ENCODE measurements around the gene TFIP11. TPM values are rescaled to one million over a fixed set of nuclear protein-coding genes. Genes with fewer than 3 reads are reported as not detected.

Gene TFIP11
- total RNA-seq, 1 experiment from 2014 or later, result 29.8 TPM

DNA sequence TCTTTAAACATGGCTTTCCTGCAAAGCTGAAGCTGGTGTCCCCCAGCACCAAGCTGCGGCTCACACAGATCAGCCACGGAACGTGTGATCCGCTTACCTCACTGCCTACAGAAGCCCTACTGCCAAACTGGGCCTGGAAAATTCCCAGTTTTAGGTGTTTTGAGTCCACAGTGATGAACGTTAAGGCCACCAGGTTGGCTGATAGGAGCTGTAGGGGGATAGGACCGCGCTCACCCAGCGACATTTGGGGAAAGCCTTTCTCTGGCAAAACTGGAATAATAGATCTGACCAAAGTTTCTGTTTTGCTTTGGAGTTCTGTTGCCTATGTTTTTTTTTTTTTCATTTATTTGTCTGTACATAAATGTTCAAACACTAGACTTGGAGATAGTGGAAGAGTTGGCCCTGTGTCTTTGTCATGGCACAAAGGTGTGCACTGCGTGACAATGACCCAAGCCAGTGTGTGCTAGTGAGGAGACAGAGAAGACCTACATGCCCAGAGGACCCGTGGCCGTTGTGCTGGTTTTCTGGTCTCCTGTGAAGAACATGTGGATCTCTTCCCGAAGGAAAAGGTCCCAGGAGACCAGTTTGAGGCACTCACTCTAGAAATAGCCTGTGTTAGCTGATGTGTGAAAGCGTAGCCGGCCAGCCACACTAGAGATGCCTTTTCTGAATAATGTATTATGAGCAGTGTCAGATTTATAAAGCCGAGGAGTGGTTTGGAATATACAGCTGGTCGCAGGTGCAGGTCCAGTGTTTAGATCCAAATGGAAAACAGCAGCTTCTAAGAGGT lies 68.2 kb downstream of the TFIP11 start:
- no peak for TF ChIP-seq SIN3A (IDR thresholded peaks at IDR 0.05; ENCODE audit: borderline replicate concordance, insufficient read depth, low read depth, low read length)
- no peak for TF ChIP-seq TCF7L2 (IDR thresholded peaks at IDR 0.05; ENCODE audit: low read depth, low read length)
- TF ChIP-seq POLR2AphosphoS5 (IDR thresholded peaks at IDR 0.05; ENCODE audit: low read depth, low read length), result no peak
- TF ChIP-seq, protein P1, sequence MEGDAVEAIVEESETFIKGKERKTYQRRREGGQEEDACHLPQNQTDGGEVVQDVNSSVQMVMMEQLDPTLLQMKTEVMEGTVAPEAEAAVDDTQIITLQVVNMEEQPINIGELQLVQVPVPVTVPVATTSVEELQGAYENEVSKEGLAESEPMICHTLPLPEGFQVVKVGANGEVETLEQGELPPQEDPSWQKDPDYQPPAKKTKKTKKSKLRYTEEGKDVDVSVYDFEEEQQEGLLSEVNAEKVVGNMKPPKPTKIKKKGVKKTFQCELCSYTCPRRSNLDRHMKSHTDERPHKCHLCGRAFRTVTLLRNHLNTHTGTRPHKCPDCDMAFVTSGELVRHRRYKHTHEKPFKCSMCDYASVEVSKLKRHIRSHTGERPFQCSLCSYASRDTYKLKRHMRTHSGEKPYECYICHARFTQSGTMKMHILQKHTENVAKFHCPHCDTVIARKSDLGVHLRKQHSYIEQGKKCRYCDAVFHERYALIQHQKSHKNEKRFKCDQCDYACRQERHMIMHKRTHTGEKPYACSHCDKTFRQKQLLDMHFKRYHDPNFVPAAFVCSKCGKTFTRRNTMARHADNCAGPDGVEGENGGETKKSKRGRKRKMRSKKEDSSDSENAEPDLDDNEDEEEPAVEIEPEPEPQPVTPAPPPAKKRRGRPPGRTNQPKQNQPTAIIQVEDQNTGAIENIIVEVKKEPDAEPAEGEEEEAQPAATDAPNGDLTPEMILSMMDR (IDR thresholded peaks at IDR 0.05), result no peak
- no peak for TF ChIP-seq REST (IDR thresholded peaks at IDR 0.05; ENCODE audit: insufficient read depth in 1 of 2, low read depth in 2 of 2, low read length in 1 of 2)
- H3K27ac ChIP-seq (ENCODE audit: low read length), result no peak overlapping the region
- ATAC-seq (no peak), DNase-seq (ENCODE audit: low read depth, low spot score) (no peak)
- intact Hi-C loops (cut with micrococcal nuclease; ENCODE audit: unreplicated experiment) (no loop called here), in situ Hi-C loops (cut with HindIII; ENCODE audit: low pct_unique_long_range_greater_than_20kb, low sequenced_read_pairs) (no loop called here)
- H3K9me3 ChIP-seq (ENCODE audit: control insufficient read depth, insufficient read depth, low read depth, low read length), result no peaks in the 10 kb centered on the region
- H3K36me3 ChIP-seq (ENCODE audit: control insufficient read depth, insufficient read depth, low read length), result no peaks in the 10 kb centered on the region
- BruUV-seq (replicated peaks), result no TSS peak
- POLR2A ChIA-PET, result no interaction called here
- H3K4me3 ChIP-seq (ENCODE audit: low read depth in 2 of 2, low read length in 2 of 2), result no peak overlapping the region
- H3K27me3 ChIP-seq (ENCODE audit: control insufficient read depth, insufficient read depth, low read length), result no peaks in the 10 kb centered on the region
- H3K4me1 ChIP-seq (ENCODE audit: control insufficient read depth, insufficient read depth, low read length), result no peaks in the 10 kb centered on the region
- CTCF ChIA-PET, result no interaction called here

DNA sequence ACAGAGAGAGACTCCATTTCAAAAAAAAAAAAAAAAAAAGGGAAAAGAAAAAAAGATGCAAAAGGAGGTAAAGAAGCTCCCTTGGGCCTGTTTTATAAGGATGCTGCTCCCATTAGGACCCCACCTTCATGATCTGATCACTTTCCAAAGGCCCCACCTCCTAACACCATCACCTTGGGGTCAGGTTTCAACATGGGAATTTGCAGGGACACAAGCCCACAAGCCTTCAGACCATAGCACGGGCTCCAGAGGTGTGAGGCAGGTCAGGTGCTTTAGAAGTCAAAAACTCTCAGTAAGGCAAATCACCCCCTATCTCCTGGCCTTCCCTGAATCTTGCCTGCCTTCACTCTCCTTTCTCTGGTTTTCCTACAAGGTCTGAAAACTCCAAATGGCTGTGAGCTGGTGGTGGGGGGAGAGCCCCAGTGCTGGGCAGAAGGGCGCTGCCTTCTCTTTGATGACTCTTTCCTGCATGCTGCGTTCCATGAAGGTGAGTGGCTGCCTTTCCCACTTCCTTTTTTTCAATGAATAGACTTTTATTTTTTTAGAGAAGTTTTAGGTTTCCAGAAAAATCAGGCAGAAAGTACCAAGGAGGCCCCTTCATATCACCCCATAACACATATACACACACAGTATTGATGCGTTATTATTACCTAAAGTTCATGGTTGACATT lies 70.1 kb downstream of the TFIP11 start:
- no peak overlapping the region for H3K4me3 ChIP-seq (ENCODE audit: low read depth in 2 of 2, low read length in 2 of 2)
- POLR2A ChIA-PET, result interaction anchor here (0.5 kb wide), 1 partner anchor 34 kb away, joined by 5 read pairs; no protein-coding TSS in a partner anchor
- TF ChIP-seq REST (IDR thresholded peaks at IDR 0.05; ENCODE audit: insufficient read depth in 1 of 2, low read depth in 2 of 2, low read length in 1 of 2), result no peak
- TF ChIP-seq SIN3A (IDR thresholded peaks at IDR 0.05; ENCODE audit: borderline replicate concordance, insufficient read depth, low read depth, low read length), result no peak
- no peak for TF ChIP-seq TCF7L2 (IDR thresholded peaks at IDR 0.05; ENCODE audit: low read depth, low read length)
- TF ChIP-seq, protein P1 (IDR thresholded peaks at IDR 0.05), result no peak
- TF ChIP-seq POLR2AphosphoS5 (IDR thresholded peaks at IDR 0.05; ENCODE audit: low read depth, low read length), result no peak
- CTCF ChIA-PET, result interaction anchor here (0.6 kb wide), 1 partner anchor 18 kb away, joined by 8 read pairs; no protein-coding TSS in a partner anchor
- no peaks in the 10 kb centered on the region for H3K27me3 ChIP-seq (ENCODE audit: control insufficient read depth, insufficient read depth, low read length)
- no TSS peak for BruUV-seq (replicated peaks)
- no peaks in the 10 kb centered on the region for H3K4me1 ChIP-seq (ENCODE audit: control insufficient read depth, insufficient read depth, low read length)
- intact Hi-C loops (cut with micrococcal nuclease; ENCODE audit: unreplicated experiment) (no loop called here), in situ Hi-C loops (cut with HindIII; ENCODE audit: low pct_unique_long_range_greater_than_20kb, low sequenced_read_pairs) (no loop called here)
- H3K36me3 ChIP-seq (ENCODE audit: control insufficient read depth, insufficient read depth, low read length), result no peaks in the 10 kb centered on the region
- H3K27ac ChIP-seq (ENCODE audit: low read length), result no peak overlapping the region
- ATAC-seq (no peak), DNase-seq (ENCODE audit: low read depth, low spot score) (no peak)
- no peaks in the 10 kb centered on the region for H3K9me3 ChIP-seq (ENCODE audit: control insufficient read depth, insufficient read depth, low read depth, low read length)
